ENCODE results near the gene HES3.

HES3 gene

GRCh38 chr1:6262555-6263420, 18.8 kb downstream of the HES3 start:
- no peak overlapping the region for H3K4me3 ChIP-seq (ENCODE audit: control insufficient read depth, low read depth, low read length)
- no peak for DNase-seq (ENCODE audit: low read depth)
- TF ChIP-seq CTCF (IDR thresholded peaks at IDR 0.05; ENCODE audit: control insufficient read depth, insufficient read depth, low read depth, low read length, missing control alignments): no peak

GRCh38 chr1:6263716-6264115, 19.7 kb downstream of the HES3 start:
- no peak overlapping the region for H3K4me3 ChIP-seq (ENCODE audit: control insufficient read depth, low read depth, low read length)
- no peak for TF ChIP-seq CTCF (IDR thresholded peaks at IDR 0.05; ENCODE audit: control insufficient read depth, insufficient read depth, low read depth, low read length, missing control alignments)
- DNase-seq (ENCODE audit: low read depth): no peak

GRCh38 chr1:6265151-6265550, 21.2 kb downstream of the HES3 start:
- TF ChIP-seq CTCF (IDR thresholded peaks at IDR 0.05; ENCODE audit: control insufficient read depth, insufficient read depth, low read depth, low read length, missing control alignments): no peak
- H3K4me3 ChIP-seq (ENCODE audit: control insufficient read depth, low read depth, low read length): no peak overlapping the region
- DNase-seq (ENCODE audit: low read depth): no peak

GRCh38 chr1:6266641-6267040, 22.7 kb downstream of the HES3 start:
- no peak for DNase-seq (ENCODE audit: low read depth)
- no peak for TF ChIP-seq CTCF (IDR thresholded peaks at IDR 0.05; ENCODE audit: control insufficient read depth, insufficient read depth, low read depth, low read length, missing control alignments)
- H3K4me3 ChIP-seq (ENCODE audit: control insufficient read depth, low read depth, low read length): no peak overlapping the region

- TF ChIP-seq CTCF (IDR thresholded peaks at IDR 0.05; ENCODE audit: control insufficient read depth, insufficient read depth, low read depth, low read length, missing control alignments): no peak
- DNase-seq (ENCODE audit: low read depth): no peak
- no peak overlapping the region for H3K4me3 ChIP-seq (ENCODE audit: control insufficient read depth, low read depth, low read length)
Measured at GRCh38 chr1:6267686-6268322, 23.8 kb downstream of the HES3 start.

- H3K4me3 ChIP-seq (ENCODE audit: control insufficient read depth, low read depth, low read length): no peak overlapping the region
- DNase-seq (ENCODE audit: low read depth): no peak
- no peak for TF ChIP-seq CTCF (IDR thresholded peaks at IDR 0.05; ENCODE audit: control insufficient read depth, insufficient read depth, low read depth, low read length, missing control alignments)
Measured at GRCh38 chr1:6268415-6268814, 24.4 kb downstream of the HES3 start.

All from AG09309 (cell line).